ENCODE measurements around the gene ARMC12. TPM values are rescaled to one million over a fixed set of nuclear protein-coding genes. Genes with fewer than 3 reads are reported as not detected.

The ARMC12 gene
- total RNA-seq, 1 experiment from 2014 or later, result 1.0 TPM

- no peak within 1 kb of the TSS for H3K27ac Mint-ChIP-seq
- no peaks in the 10 kb centered on the region for H3K9me3 Mint-ChIP-seq
- H3K27me3 Mint-ChIP-seq (ENCODE audit: low read depth), result peaks cover 10% of the 10 kb centered on the region
- H3K36me3 Mint-ChIP-seq, result no peaks in the 10 kb centered on the region
- ChIA-PET CTCF (no interaction called here), POLR2A (no interaction called here)
- peaks cover 15% of the 10 kb centered on the region for H3K4me1 Mint-ChIP-seq
- H3K4me3 Mint-ChIP-seq, result no peak within 1 kb of the TSS
- TF ChIP-seq ZNF671 (CRISPR knock-in tag; IDR thresholded peaks at IDR 0.05) (no peak), ZNF263 (CRISPR knock-in tag; IDR thresholded peaks at IDR 0.05; ENCODE audit: low read depth) (no peak), ZNF281 (CRISPR knock-in tag; IDR thresholded peaks at IDR 0.05) (no peak), NFE2L1 (CRISPR knock-in tag; IDR thresholded peaks at IDR 0.05) (no peak), ZSCAN18 (CRISPR knock-in tag; IDR thresholded peaks at IDR 0.05) (no peak), MYBL2 (CRISPR knock-in tag; IDR thresholded peaks at IDR 0.05) (no peak), AFF4 (CRISPR knock-in tag; IDR thresholded peaks at IDR 0.05; ENCODE audit: borderline replicate concordance) (no peak), NFATC4 (CRISPR knock-in tag; IDR thresholded peaks at IDR 0.05) (no peak), ZNF532 (CRISPR knock-in tag; IDR thresholded peaks at IDR 0.05; ENCODE audit: borderline replicate concordance) (no peak), E2F1 (CRISPR knock-in tag; IDR thresholded peaks at IDR 0.05) (no peak), ATF2 (CRISPR knock-in tag; IDR thresholded peaks at IDR 0.05; ENCODE audit: borderline replicate concordance, low read depth) (no peak), NR1H2 (CRISPR knock-in tag; IDR thresholded peaks at IDR 0.05) (no peak), RELA (CRISPR knock-in tag; IDR thresholded peaks at IDR 0.05; ENCODE audit: borderline replicate concordance) (no peak), PREB (CRISPR knock-in tag; IDR thresholded peaks at IDR 0.05; ENCODE audit: borderline replicate concordance) (no peak), TEAD1 (CRISPR knock-in tag; IDR thresholded peaks at IDR 0.05) (no peak), IRF2 (CRISPR knock-in tag; IDR thresholded peaks at IDR 0.05; ENCODE audit: borderline replicate concordance, low read depth) (no peak), SMAD4 (CRISPR knock-in tag; IDR thresholded peaks at IDR 0.05) (no peak), CBFB (CRISPR knock-in tag; IDR thresholded peaks at IDR 0.05; ENCODE audit: low read depth) (no peak), ZNF396 (CRISPR knock-in tag; IDR thresholded peaks at IDR 0.05; ENCODE audit: borderline replicate concordance) (no peak)
- ATAC-seq (no peak), DNase-seq (ENCODE audit: low spot score) (no peak)
These were observed 43.9 kb downstream of the ARMC12 start, which contains the start of gene CLPSL1 for GRCh38 chr6:35780719-35781118. Gene CLPSL1 (plus strand): TSS chr6:35781019. CDS start chr6:35781111, 92 bp downstream.
